GM21390 (cell line): ENCODE results near the gene RPH3AL.
"Not testable (repeated sequence)": the region's sequence is repeated elsewhere in the genome, so short reads cannot be mapped to it uniquely, and the experiment has no call there.

Source experiments
- ATAC-seq: cut with Tn5 transposase; IDR thresholded peaks from one replicate; pipeline ENCODE4 v1.9.1; 2021; ENCODE audit not compliant: unreplicated experiment

Gene RPH3AL

DNA sequence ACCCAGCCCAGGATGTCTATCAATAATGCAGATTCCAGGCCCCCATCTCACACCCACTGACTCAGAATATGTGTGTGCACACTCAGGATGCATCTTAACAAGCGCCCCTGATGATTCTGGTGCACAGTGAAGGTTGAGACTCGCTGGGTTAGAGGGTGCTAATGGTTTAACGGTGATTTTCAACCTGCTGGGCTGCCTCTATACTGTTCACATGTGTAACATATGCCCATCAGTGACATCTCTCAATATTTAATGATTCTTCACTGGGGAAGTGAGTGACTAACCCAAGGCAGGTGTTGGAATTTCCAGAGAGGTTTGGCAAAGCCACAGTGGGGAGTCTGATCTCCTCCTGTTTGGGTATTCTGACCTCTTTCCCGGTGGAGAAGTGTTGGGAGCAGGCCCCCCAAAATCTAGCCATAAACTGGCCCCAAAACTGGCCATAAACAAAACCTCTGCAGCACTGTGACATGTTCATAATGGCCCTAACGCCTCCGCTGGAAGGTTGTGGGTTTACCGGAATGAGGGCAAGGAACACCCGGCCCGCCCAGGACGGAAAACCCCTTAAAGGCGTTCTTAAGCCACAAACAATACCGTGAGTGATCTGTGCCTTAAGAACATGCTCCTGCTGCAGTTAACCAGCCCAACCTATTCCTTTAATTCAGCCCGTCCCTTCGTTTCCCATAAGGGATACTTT lies 167.0 kb downstream of the RPH3AL start:
- no peak for ATAC-seq

DNA sequence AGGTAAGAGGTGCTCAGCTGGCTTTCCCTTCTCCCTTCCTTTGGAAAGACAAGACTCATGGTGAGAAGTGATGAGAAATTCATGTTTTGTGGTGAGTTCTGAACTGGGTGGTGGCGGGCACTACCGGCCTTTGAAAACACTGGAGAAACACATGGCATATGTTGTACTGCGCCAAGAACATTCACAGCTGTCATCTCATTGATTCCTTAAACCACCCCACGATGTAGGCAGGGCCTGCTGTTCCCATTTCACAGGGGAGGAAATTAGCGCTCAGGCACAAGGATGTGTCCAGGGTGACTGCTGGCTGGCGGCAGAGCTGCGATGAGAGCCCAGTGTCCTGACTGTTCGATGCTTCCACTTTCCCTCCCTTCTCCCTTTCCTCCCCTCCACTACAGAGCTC lies 169.6 kb downstream of the RPH3AL start:
- no peak for ATAC-seq

DNA sequence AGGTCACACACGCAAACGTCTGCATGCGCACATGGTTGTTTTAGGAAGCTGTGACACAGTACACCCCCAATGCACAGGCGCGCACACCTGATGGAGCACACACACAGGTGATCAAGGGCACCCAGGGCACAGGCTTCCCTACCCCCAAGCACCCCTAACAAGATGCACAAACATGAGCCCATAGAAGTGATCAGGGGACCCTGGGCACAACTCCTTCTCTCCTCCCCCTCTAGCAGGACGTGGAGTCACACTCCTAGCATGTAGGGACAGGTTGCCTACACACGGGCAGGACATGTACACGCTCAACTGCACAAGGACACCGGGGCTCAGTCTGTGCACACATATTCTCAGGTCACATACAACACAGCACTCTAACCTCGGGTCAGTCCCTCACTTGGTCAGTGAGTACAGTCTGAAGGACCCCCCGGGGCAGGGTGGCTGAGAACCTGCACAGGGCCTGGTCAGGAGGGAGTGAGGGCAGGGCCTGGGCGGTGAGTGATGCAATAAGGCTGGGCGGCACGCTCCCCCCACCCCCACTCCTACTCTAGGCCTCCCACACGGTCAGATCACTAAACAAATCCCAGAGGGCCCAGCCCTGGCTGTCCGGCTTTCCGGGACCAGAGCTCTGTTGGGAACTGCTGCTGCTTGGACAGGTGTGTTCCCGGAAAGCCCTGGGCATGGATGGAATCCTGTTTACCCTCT lies 170.4 kb downstream of the RPH3AL start:
- ATAC-seq = no peak

DNA sequence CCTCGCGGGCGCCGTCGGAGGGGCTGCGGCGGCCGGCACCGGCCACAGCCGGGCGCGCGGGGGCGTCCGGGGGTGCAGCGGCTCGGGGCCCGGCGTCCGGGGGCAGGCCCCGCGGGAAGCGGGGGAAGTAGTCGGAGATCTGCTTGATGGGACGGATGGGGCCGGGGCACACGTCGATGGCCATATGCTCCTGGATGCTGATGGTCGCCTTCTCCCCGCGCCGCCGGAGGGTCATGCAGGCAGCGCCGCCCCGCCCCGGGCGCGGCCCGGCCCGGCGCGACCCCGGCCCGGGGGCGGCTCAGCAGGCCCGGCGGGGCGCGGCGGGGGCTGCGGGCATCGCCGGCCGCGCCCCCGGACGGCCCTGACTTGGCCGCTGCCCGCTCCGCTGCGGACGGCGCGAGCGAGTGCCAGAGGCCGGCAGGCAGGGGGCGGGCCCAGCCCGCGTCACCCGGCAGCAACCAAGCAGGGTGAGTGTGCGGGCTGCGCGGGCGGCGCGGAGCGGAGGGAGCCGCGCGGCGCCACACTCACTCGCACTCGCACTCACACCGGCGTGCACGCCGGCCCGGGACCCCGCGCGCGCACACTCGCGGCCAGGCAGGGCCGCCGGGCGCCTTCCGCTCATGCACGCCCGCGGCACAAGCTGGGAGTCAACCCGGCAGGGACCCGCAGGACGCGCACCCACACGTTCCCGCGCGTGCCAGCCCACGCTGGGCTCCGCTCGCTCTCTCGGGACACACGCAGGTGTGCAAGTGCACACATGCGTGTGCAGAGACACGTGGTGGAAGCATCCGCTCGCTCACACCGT lies 171.2 kb downstream of the RPH3AL start, which contains the start of gene DOC2B:
Gene DOC2B (minus strand): TSS at position 406 of the 805 bp plus-strand sequence. CDS start 171 bp downstream, at position 235.
- no peak for ATAC-seq

DNA sequence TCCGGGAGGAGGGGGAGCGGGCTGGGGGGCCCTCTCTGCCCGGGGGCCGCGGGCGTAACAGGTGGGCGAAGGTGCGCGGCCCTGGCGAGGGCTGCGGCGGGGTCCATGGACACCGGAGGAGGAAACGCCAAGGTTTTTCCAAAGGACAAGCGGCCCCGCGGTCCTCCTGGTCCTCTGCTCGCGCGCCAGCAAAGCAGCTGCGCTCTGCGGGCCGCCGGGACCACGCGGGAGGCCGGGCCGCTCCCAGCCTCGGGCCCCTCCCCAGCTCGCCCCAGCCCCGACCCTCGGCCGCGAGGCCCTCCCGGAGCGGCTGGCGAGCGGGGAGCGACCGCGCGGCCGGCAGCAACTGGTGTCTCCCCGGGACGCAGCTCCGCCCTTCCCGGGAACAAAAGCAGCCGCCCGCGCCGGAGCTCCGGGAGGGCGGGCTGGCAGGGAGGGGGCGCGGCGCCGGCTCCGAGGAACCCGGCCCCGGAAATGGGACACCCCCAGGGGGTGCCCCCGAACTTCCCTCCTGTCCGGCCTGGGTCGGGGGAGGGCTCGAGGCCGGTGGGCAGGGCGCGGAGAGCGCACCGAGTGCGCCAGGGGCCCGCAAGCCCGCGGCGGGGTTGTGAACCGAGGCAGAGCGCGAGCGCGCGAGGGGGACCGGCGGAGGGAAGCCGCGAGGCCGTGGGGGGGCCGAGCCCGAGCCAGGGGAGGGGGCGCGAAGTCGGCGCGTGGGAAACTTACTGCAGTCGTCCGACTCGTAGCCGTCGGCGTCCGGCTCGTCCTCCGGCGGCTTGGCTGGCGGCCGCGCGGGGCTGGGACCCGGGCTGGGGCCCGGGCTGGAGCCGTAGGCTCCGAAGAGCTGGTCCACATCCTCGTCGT lies 172.0 kb downstream of the RPH3AL start:
- no peak for ATAC-seq

DNA sequence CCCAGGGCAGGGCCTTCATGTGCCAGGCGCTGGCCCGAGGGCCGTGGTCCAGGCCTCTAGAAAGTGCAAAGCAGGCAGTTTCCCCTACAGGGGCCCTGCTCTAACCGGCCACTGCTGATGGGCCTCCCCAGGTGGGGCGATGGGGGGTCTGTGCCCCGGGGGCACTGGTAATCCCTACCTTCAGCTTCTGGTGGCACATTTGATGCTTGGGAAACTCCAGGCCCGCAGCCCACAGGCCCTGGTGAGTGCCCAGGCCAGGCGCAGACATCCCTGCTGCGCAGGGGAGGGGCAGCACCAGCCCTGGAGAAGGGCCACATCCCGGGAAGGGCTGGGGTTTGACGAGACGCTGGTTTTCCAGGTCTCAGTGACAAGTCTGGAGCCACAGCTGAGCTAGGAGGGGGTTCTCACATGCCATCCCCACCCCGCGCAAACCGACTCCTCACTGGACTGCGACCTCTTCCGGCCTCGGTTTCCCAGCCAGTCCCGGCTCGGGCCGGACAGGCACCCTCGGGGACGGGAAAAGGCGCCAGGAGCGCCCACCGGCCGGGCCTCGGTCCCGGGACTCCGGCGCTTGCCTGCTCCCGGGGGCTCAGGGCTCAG lies 172.7 kb downstream of the RPH3AL start:
- no peak for ATAC-seq

DNA sequence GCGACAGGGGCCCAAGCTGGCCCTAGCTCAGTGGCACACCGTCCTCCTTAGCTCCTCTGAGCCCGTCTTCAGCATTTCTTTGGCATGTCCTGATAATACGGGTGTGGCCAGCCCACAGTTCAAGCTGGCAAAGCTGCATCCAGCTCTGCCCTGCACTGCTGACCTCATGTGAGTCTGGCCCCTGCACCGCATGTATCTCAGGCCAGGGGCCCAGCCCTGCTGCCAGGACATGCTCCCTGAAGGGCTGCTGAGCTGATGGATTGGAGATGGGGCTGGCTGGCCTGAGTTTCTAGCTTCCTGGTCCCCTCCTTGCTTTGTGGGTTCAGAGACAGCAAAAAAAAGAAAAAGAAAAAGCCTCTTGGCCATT lies 173.6 kb downstream of the RPH3AL start:
- ATAC-seq = no peak

DNA sequence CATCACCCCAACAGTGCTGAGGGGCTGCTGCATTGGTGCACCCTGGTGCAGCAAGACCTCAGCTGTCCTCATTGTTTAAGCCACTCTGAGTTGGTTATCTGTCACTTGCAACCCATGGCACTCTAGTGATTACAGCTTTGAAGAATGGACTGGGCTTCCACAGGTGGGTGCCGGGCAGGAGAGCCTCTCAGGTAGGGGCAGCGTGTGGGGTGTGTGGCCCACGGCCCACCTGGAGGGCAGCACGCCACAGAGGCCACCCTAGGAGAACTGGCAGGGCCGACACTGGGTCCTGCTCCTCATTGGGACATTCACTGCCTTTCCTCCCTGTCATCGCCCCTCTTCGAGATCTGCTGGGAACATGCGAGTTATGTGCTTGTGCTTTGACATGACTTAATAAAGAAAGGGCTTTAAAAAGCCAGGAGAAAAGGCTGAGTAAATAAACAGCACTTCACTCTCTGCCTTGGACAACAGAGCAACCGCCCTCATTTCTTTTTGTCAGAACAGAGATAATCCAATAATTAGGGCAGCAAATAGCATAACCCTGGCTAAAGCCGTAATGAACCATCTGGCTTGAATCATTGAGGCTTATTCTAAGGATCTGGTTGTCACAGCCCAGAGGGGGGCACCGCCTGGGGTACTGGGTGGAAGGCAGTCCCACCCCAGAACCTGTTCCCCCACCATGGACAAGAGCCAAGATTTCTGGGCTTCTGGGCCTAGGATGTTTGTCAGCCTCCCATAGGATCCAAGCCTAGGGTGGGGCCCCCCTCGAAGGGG lies 174.1 kb downstream of the RPH3AL start:
- no peak for ATAC-seq

DNA sequence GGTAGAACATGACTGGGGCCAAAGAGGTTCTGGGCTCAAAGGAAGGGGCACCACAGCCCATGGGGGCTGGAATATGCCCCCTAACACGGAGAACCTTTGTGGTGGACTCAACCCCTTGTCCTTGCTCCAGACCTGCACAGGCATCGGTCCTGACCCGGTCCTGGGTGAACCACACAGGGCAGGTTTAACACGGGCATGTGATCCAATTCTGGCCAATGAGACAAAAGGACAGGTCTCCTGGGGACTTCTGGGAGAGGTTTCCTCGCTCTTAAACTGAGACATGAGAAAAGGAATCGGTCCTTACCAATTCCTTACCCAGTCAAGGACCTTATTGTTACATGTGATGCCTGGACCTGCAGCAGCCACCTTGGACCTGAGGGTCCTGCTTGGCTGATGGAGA lies 174.8 kb downstream of the RPH3AL start:
- ATAC-seq = no peak

DNA sequence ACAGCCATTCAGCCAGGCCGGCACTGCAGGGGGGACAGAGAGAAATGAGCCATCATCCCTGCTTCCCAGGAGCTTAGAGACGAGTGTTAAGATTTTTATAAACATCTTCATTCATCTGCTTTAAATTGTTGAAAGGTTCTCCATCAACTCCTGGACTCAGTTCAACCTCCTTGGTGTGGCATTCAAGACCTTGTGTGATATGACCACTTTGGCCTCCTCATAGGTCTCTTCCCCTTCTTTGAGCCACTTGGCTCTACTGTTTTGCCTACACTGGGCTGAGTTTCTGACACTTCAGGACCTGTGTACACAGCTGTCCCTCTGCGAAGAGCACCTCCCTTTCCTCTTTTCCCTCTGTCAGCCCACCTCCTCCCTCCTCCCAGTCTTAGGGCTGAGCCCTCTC lies 175.5 kb downstream of the RPH3AL start:
- no peak for ATAC-seq

DNA sequence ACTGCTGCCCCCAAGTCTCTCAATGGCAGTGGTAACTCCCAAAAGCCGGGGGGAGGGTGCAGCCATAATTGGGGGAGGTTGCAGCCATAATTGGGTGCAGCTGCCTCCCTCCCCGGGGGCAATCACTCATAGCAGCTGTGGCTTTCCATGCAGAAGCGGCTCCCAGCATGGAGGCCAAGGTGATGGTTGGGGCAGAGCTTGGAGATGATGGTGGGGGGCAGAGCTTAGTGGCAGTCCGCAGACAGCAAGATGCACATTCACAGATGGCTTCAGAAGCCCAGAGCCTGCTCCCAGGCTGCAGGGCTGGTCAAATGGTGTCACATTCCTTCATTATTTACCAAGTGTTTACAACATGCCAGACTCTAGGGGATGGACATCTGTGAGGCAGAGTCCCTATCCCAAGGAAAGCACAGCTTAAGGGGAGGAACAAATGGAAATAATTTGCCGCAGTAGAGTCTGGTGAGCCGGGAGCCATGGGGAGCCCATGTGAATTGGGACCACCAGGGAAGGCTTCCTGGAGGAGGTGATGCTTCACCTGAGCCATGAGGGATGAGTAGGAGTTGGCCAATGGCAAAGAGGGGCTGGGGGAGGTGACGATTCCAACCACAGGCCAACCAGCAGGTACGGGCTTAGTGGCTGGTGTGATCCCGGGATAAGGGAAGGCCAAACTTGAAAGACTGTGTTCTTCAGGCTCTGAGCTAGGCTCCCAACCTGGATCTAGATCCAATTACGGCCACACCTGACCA lies 179.3 kb downstream of the RPH3AL start:
- no peak for ATAC-seq

DNA sequence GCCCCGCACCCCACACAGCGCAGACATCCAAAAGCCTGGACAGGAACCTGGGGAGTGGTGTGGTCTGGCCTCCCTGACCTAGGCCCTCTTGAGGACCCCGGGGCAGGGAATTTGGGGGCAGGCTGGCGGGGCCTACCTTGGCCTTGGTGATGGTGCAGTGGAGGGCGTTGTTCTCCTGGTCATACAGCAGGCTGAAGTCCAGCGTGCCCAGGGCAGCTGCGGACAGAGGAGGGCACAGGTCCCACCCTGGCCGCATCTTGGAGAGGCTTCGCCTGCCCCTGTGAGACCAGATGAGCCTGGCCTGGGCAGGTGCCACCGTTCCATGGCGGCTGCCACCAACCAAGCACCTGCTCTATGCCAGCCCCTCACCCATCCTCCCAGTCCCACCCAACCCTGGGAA lies 180.2 kb downstream of the RPH3AL start:
- ATAC-seq = no peak

DNA sequence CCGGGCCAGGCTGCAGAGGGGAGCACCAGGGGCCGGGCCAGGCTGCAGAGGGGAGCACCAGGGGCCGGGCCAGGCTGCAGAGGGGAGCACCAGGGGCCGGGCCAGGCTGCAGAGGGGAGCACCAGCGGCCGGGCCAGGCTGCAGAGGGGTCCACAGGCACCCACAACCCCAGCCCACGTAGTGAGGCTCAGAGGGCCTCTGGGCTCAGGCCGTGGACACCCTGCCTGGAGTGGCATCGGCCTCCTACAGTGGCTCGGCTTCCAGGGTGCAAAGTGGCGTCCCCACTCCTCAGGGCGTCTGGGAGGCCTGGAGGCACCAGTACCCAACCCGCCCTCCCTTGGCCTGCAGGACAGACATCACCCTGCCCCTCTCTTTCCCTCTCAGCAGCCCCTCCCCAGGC lies 180.7 kb downstream of the RPH3AL start:
- no peak for ATAC-seq

DNA sequence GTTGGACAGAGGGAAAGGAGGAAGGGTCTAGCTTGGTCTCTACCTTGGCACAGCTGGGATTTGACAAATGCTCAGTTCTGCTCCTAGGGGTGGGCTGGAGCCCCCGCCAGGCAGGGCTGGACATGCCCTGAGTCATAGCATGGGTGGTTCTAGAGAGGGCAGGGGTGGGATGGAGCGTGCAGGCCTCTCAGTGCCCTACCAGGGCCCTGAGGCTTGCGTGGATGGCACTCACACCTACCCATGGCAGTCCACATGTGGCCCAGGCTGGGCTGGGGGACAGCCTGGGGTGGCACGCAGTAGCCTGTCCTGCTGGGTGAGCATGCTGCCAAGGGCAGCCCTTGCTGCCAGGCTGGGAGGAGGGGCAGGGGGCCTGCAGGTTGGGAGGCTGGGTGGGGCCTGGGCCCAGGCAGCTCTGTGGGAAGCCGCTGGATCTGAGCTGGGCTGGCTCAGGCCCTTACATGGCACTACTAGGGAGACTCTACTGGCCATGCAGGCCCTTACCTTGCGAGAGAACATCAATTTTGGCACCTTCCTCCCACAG lies 182.4 kb downstream of the RPH3AL start:
- no peak for ATAC-seq

DNA sequence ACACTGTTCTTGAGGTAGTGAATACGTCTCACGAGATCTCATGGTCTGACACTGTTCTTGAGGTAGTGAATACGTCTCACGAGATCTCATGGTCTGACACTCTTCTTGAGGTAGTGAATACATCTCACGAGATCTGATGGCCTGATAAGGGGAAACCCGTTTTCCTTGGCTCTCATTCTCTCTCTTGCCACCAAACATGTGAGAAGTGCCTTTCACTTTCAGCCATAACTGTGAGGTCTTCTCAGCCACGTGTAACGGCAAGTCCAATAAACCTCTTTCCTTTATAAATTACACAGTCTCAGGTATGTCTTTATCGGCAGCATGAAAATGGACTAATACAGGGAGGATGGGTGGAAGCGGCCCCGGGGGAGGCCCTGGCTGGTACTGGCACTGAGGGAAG lies 184.0 kb downstream of the RPH3AL start:
- not testable (repeated sequence) for ATAC-seq

DNA sequence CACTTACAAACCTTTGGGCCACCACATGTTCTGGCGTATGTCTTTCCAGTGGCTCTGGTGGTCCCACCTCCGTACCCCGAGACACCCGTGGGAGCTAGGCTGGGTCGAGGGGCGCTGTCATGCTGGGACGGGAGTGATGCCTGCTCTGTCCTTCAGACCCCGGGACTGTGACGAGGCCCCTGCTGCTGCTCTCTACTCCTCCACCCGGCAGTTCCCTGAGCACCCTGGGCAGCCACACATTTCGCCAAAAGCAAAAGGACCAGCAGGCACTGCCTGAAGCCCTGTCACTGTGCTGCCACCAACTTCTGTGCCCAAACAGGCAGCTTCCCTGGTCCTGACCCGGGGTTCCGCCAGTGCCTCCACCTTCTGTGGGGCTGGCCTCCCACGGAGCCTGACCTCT lies 186.7 kb downstream of the RPH3AL start:
- no peak for ATAC-seq

DNA sequence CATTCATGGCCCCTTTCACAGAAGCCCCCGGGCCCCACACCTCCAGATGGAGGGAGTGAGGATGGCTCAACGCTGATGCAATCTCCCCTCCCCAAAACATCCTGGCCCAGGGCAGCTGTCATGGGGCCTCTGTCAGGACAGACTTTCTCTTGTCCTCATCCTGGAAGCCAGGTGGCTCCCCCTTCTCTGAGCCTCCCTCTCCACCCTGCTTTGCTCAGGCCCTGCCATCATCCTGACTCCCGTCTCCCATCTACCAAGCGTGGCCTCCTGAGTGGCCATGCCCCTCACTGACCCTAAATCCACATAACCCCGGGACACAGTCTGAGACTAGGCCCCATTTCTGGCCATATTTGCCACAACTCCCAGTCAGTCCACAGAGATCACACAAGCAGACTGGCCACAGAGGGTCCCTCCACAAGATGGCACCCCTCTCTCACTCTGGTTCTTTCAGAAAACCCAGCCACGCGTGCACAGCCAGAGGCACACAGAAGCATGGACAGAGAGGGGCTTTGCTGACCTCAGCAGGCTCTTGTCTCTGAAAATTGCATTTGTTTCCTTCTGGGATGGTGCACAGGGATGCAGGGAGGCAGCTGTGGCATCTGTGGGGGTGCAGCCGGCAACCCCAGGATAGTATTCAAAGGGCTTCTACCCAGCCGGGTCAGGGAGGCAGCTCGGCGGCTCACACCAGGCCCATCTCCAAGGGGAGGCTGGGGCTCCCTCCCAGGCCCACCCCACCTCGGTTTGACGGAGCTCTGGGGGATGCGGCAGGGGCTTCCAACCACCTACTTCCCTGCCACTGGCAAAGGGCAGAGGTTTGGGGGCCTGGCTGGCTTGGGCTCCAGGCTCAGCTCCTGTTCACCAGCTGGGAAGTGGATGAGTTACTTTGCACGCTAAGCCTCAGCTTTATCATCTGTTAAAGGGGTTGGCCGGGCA lies 188.0 kb downstream of the RPH3AL start:
- ATAC-seq = no peak
